Mesenchymal stem cell (in vitro differentiated cells and primary cell): ENCODE results near the gene SLC66A2.

Source experiments
- DNase-seq: peaks from one replicate; pipeline ENCODE4 v3.0.0-alpha.2; 2013
- H2AFZ ChIP-seq: one replicate; pipeline ENCODE4 v1.6.1; 2013; ENCODE audit warnings: low read depth, mild to moderate bottlenecking, control low read depth, inconsistent platforms, low read length, moderate library complexity
- H2AK5ac ChIP-seq: 2 replicates; pipeline ENCODE4 v1.6.1; 2013; ENCODE audit warnings: low read length, moderate library complexity, mild to moderate bottlenecking, inconsistent platforms; ENCODE audit not compliant: severe bottlenecking
- H2BK120ac ChIP-seq: one replicate; pipeline ENCODE4 v1.6.1; 2013; ENCODE audit warnings: low read depth, mild to moderate bottlenecking, inconsistent platforms, low read length, moderate library complexity
- H2BK12ac ChIP-seq, 2 experiments: one replicate each; pipeline ENCODE4 v1.6.1; 2013; ENCODE audit warnings: inconsistent platforms in 2 of 2, low read length in 2 of 2, mild to moderate bottlenecking in 2 of 2, moderate library complexity in 2 of 2, control low read depth in 1 of 2
- H2BK15ac ChIP-seq: one replicate; pipeline ENCODE4 v1.6.1; 2013; ENCODE audit warnings: mild to moderate bottlenecking, low read depth, inconsistent platforms; ENCODE audit not compliant: poor library complexity, severe bottlenecking
- H2BK5ac ChIP-seq: 2 replicates; pipeline ENCODE4 v1.6.1; 2013; ENCODE audit warnings: low read depth, mild to moderate bottlenecking, low read length, control low read depth, inconsistent platforms; ENCODE audit not compliant: poor library complexity, severe bottlenecking
- H3K14ac ChIP-seq, 2 experiments: one replicate each; pipeline ENCODE4 v1.6.1; 2013; ENCODE audit warnings: inconsistent platforms in 2 of 2, low read length in 2 of 2, control low read depth in 1 of 2, mild to moderate bottlenecking in 1 of 2, moderate library complexity in 1 of 2
- H3K18ac ChIP-seq, 2 experiments: one replicate each; pipeline ENCODE4 v1.6.1; 2013; ENCODE audit warnings: inconsistent platforms in 2 of 2, low read length in 2 of 2, control low read depth in 1 of 2, low read depth in 1 of 2, mild to moderate bottlenecking in 1 of 2
- H3K23ac ChIP-seq, 2 experiments: one replicate each; pipeline ENCODE4 v1.6.1; 2013; ENCODE audit warnings: inconsistent platforms in 2 of 2, low read length in 2 of 2, mild to moderate bottlenecking in 2 of 2, moderate library complexity in 2 of 2, control low read depth in 1 of 2
- H3K27ac ChIP-seq: 2 replicates; pipeline ENCODE4 v1.5.1; 2013; ENCODE audit warnings: mild to moderate bottlenecking, moderate library complexity, low read length, control low read depth, inconsistent platforms; ENCODE audit not compliant: poor library complexity, severe bottlenecking
- H3K27me3 ChIP-seq, 2 experiments: 2 replicates each; pipeline versions ENCODE4 v1.6.1 to v1.7.0; 2013; ENCODE audit warnings: low read length in 2 of 2, mild to moderate bottlenecking in 2 of 2, moderate library complexity in 2 of 2, control low read depth in 1 of 2, inconsistent platforms in 1 of 2; ENCODE audit not compliant: control insufficient read depth in 1 of 2, insufficient read depth in 1 of 2
- H3K36me3 ChIP-seq, 2 experiments: 2 replicates each; pipeline versions ENCODE4 v1.6.1 to v1.7.0; 2013; ENCODE audit warnings: low read length in 2 of 2, control low read depth in 1 of 2, inconsistent platforms in 1 of 2, low read depth in 1 of 2, mild to moderate bottlenecking in 1 of 2; ENCODE audit not compliant: insufficient read depth in 2 of 2, control insufficient read depth in 1 of 2
- H3K4ac ChIP-seq, 2 experiments: one replicate each; pipeline ENCODE4 v1.6.1; 2013; ENCODE audit warnings: inconsistent platforms in 2 of 2, low read length in 2 of 2, mild to moderate bottlenecking in 2 of 2, moderate library complexity in 2 of 2, control low read depth in 1 of 2, low read depth in 1 of 2
- H3K4me1 ChIP-seq: 2 replicates; pipeline ENCODE4 v1.6.1; 2013; ENCODE audit warnings: low read depth, low read length, control low read depth; ENCODE audit not compliant: control insufficient read depth, insufficient read depth
- H3K4me2 ChIP-seq: 2 replicates; pipeline ENCODE4 v1.6.1; 2013; ENCODE audit warnings: low read length, mild to moderate bottlenecking, inconsistent platforms; ENCODE audit not compliant: poor library complexity, severe bottlenecking
- H3K4me3 ChIP-seq, 2 experiments: 2 replicates each; pipeline versions ENCODE4 v1.5.1 to v1.7.0; 2013; ENCODE audit warnings: low read length in 2 of 2, mild to moderate bottlenecking in 2 of 2, control low read depth in 1 of 2, low read depth in 1 of 2; ENCODE audit not compliant: insufficient read depth in 1 of 2
- H3K79me1 ChIP-seq: replicated peaks from 2 replicates; pipeline ENCODE4 v1.6.1; 2013; ENCODE audit warnings: mild to moderate bottlenecking, control low read depth, low read length, inconsistent platforms; ENCODE audit not compliant: poor library complexity, severe bottlenecking
- H3K9ac ChIP-seq: 2 replicates; pipeline ENCODE4 v1.7.0; 2013; ENCODE audit warnings: mild to moderate bottlenecking, low read length, moderate library complexity
- H3K9me3 ChIP-seq: 2 replicates; pipeline ENCODE4 v1.7.0; 2013; ENCODE audit warnings: mild to moderate bottlenecking, low read length; ENCODE audit not compliant: control insufficient read depth
- H4K8ac ChIP-seq: one replicate; pipeline ENCODE4 v1.6.1; 2013; ENCODE audit warnings: inconsistent platforms, mild to moderate bottlenecking, low read length, moderate library complexity
- H4K91ac ChIP-seq: one replicate; pipeline ENCODE4 v1.6.1; 2013; ENCODE audit warnings: mild to moderate bottlenecking, low read length, inconsistent platforms
- WGBS: methylation state at CpG from one replicate; pipeline ENCODE4 v1.1.7; 2013; ENCODE audit warnings: mixed read lengths; 5-methylcytosine and 5-hydroxymethylcytosine counted together

SLC66A2 gene

DNA sequence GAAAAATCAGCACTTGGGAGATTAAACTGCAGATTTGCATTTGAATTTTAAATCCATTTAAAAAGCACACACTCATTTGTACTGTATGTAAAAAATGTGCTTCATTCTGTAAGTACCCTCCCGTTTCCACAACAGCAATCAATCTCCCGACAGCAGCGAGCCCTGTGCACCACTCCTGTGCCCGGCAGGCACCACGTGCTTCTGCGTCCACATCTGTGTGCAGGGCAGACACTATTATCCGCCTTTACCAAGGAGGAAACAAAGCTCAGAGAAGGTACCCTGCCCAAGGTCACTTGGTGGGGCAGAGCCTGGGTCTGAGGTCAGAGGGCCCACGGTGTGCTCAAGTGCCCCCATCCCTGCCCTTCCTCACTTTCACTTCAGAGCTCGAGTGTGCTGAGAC is 20.5 kb upstream of the SLC66A2 start:
- H2AFZ ChIP-seq: no peak overlapping the region
- H3K4me3 ChIP-seq: no peak overlapping the region
- H4K91ac ChIP-seq: no peak overlapping the region
- H2AK5ac ChIP-seq: no peak overlapping the region
- no peaks in the 10 kb centered on the region for H3K9me3 ChIP-seq
- no peaks in the 10 kb centered on the region for H3K27me3 ChIP-seq
- H3K4me2 ChIP-seq: no peak overlapping the region
- no peak overlapping the region for H4K8ac ChIP-seq
- H3K4ac ChIP-seq: no peak overlapping the region
- no peak overlapping the region for H3K18ac ChIP-seq
- H3K23ac ChIP-seq: no peak overlapping the region
- WGBS: 93% methylated on average over 8 of the region's 9 CpGs
- no peak for DNase-seq
- H3K27ac ChIP-seq: no peak overlapping the region
- no peak overlapping the region for H3K9ac ChIP-seq
- peaks cover 36% of the 10 kb centered on the region for H3K79me1 ChIP-seq
- H3K14ac ChIP-seq: no peak overlapping the region
- no peak overlapping the region for H2BK12ac ChIP-seq
- no peak overlapping the region for H2BK15ac ChIP-seq
- no peak overlapping the region for H2BK5ac ChIP-seq
- H3K36me3 ChIP-seq: peaks cover 60 to 83% of the 10 kb centered on the region in 2 experiments
- H2BK120ac ChIP-seq: no peak overlapping the region
- H3K4me1 ChIP-seq: peaks cover 1% of the 10 kb centered on the region

DNA sequence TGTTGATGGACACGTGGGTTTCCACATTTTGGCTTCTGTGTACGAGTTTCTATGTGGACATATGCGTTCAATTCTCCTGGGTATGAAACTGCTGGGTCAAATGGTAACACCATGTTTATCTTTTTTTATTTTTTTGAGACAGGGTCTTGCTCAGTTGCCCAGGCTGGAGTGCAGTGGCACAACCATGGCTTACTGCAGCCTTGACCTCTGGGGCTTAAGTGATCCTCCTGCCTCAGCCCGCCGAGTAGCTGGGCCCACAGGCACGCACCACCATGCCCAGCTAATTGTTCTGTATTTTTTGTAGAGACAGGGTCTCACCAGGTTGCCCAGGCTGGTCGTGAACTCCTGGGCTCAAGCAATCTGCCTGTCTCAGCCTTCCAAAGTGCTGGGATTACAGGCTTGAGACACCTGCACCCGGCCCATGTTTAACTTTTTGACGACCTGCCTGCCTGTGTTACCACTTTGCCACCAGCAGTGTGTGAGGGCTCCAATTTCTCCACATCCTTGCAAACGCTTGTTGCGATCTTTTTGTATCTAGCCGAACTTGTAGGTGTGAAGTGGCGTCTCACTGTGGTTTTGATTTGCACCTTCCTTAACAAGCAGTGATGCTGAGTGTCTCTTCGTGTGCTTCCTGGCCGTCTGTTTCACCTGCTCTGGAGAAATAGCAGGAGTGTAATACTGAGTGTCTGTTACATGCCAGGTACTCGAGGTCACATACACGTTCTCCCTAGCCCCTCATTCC is 19.9 kb upstream of the SLC66A2 start:
- no peak overlapping the region for H3K4me2 ChIP-seq
- WGBS: 97% methylated on average over 15 of the region's 17 CpGs
- no peak overlapping the region for H3K4ac ChIP-seq
- H3K27ac ChIP-seq: no peak overlapping the region
- no peak overlapping the region for H2BK120ac ChIP-seq
- H2BK5ac ChIP-seq: no peak overlapping the region
- H3K9ac ChIP-seq: no peak overlapping the region
- H4K91ac ChIP-seq: no peak overlapping the region
- peaks cover 34% of the 10 kb centered on the region for H3K79me1 ChIP-seq
- peaks cover 59 to 81% of the 10 kb centered on the region in 2 experiments for H3K36me3 ChIP-seq
- H4K8ac ChIP-seq: no peak overlapping the region
- H3K9me3 ChIP-seq: no peaks in the 10 kb centered on the region
- no peak overlapping the region for H2AFZ ChIP-seq
- no peak overlapping the region for H2BK15ac ChIP-seq
- DNase-seq: no peak
- H3K27me3 ChIP-seq: no peaks in the 10 kb centered on the region
- no peak overlapping the region for H3K23ac ChIP-seq
- no peak overlapping the region for H3K18ac ChIP-seq
- peaks cover 1% of the 10 kb centered on the region for H3K4me1 ChIP-seq
- no peak overlapping the region for H2AK5ac ChIP-seq
- H3K4me3 ChIP-seq: no peak overlapping the region
- H2BK12ac ChIP-seq: no peak overlapping the region
- no peak overlapping the region for H3K14ac ChIP-seq

DNA sequence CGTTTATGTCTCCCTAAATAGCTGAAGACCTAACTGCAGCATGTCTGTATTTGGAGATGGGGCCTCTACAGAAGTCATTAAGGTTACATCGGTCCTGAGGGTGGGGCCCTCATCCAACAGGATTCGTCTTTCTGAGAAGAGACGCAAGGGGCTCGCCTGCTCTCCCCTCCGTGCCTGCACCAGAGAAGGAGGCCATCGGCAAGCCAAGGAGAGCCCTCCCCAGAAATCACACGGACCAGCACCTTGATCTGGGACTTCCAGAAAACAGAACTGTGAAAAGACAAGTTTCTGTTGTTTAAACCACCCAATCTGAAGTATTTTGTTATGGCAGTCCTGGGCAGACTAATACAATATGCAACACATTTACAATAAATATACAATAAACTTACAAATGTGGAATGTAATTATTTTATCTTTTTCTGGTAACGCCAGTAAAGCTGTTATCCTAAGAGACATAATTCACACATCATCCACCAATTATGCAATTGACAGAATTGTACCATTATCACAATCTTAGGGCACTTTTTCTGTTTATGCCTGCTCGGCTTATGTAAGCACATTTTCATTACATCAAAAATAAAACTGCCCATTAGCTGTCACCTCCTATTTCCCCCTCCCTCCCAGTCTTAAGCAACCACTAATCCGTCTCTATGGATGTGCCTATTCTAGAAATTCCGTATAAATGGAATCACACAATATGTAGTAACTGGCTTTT is 19.1 kb upstream of the SLC66A2 start:
- Histone ChIP-seq H2BK15ac (no peak overlapping the region), H3K9ac (no peak overlapping the region), H4K8ac (no peak overlapping the region), H3K4me1 (peaks cover 2% of the 10 kb centered on the region), H3K23ac (no peak overlapping the region), H2BK12ac (no peak overlapping the region), H3K9me3 (no peaks in the 10 kb centered on the region), H3K27ac (no peak overlapping the region), H2BK120ac (no peak overlapping the region), H4K91ac (no peak overlapping the region), H2BK5ac (no peak overlapping the region), H3K79me1 (peaks cover 33% of the 10 kb centered on the region), H3K36me3 (peaks cover 51 to 73% of the 10 kb centered on the region in 2 experiments), H3K27me3 (no peaks in the 10 kb centered on the region), H3K4ac (no peak overlapping the region), H2AFZ (no peak overlapping the region), H3K14ac (no peak overlapping the region), H2AK5ac (no peak overlapping the region), H3K18ac (no peak overlapping the region), H3K4me2 (no peak overlapping the region), H3K4me3 (no peak overlapping the region)
- WGBS: 95% methylated on average over 11 of the region's 12 CpGs
- no peak for DNase-seq

DNA sequence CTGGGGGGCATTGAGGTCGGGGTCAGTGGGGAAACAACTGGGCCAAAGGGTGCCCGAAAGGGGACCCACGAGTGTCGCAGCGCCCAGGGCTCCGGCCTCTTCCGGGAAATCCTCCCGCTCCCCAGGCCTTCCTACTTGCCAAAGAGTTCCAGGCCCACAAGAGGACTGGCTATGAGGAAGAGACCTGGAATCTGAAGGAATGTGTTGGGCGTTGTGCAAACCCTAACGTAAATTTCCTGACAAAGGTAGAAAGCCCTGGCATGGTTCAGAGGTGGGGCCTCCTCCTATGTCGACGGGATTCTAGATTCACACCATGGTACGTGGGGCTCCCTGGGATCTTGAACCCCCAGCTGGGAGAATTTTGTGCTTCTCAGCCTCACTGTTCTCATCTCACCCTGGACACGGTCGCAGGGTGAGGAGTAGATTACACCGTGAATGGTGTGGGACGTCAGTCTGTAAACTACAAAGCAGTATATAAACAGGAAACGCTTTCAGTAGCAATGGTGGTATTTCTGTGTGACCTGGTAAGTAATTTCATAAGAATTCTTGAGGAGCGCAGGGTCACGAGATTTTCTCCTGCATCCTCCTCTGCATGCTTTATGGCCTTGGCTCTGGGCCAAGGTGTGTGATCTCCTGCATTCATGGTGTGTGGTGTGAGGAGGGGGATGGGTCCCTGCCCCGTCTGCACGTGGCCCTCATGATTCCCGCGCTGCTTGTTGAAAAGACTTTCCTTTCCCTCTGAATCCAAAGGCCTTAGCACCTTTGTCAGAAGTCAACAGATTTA is 13.9 kb upstream of the SLC66A2 start:
- H3K4ac ChIP-seq: peak overlapping the region; percentile 85 to 90
- peaks cover 13 to 23% of the 10 kb centered on the region in 2 experiments for H3K36me3 ChIP-seq
- H2BK120ac ChIP-seq: peak overlapping the region; percentile 100
- peak overlapping the region; percentile 71 to 75 for H3K4me3 ChIP-seq
- peak overlapping the region; percentile 81 for H3K9ac ChIP-seq
- peak overlapping the region; percentile 83 to 88 for H2BK12ac ChIP-seq
- peak overlapping the region; percentile 99 for H2BK15ac ChIP-seq
- H3K4me2 ChIP-seq: peak overlapping the region; percentile 88
- H3K4me1 ChIP-seq: peaks cover 19% of the 10 kb centered on the region
- H4K91ac ChIP-seq: peak overlapping the region; percentile 98
- H3K79me1 ChIP-seq: peaks cover 12% of the 10 kb centered on the region
- WGBS: 3% methylated on average over 11 of the region's 24 CpGs
- peak overlapping the region; percentile 91 for H3K27ac ChIP-seq
- H2AFZ ChIP-seq: no peak overlapping the region
- peak overlapping the region; percentile 70 to 94 for H3K18ac ChIP-seq
- peak overlapping the region in 1 of 2 experiments; percentile 49 for H3K23ac ChIP-seq
- H2BK5ac ChIP-seq: peak overlapping the region; percentile 46
- H3K27me3 ChIP-seq: no peaks in the 10 kb centered on the region
- no peaks in the 10 kb centered on the region for H3K9me3 ChIP-seq
- peak overlapping the region; percentile 83 for H2AK5ac ChIP-seq
- H4K8ac ChIP-seq: peak overlapping the region; percentile 95
- DNase-seq: peak; percentile 94
- H3K14ac ChIP-seq: peak overlapping the region; percentile 19 to 82
